LNCAP (cell line): ENCODE measurements around the gene CSTPP1.

ENCODE experiments used
- TF ChIP-seq, protein P1 (sequence below): fragments of 450-650 bp; IDR thresholded peaks from 2 replicates; pipeline ENCODE4 v1.5.1; 2017; ENCODE audit warnings: mild to moderate bottlenecking

Gene CSTPP1

DNA sequence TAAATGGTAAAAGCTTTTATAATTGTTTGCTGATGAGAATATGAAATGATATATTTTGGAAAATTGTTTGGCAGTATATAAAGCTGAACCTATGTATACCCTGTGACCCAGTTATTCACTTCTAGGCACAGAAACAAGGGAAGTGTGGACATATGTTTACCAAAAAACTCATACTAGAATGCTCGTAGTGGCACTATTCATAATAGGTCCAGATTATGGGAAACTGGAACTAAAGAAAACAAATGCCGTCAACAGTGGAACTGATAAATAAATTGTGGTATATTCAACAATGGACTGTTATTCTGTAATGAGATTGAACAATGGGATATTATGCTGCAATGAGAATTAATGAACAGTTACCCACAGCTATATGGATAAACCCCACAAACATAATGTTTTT lies 32.8 kb downstream of the CSTPP1 start:
- TF ChIP-seq, protein P1, sequence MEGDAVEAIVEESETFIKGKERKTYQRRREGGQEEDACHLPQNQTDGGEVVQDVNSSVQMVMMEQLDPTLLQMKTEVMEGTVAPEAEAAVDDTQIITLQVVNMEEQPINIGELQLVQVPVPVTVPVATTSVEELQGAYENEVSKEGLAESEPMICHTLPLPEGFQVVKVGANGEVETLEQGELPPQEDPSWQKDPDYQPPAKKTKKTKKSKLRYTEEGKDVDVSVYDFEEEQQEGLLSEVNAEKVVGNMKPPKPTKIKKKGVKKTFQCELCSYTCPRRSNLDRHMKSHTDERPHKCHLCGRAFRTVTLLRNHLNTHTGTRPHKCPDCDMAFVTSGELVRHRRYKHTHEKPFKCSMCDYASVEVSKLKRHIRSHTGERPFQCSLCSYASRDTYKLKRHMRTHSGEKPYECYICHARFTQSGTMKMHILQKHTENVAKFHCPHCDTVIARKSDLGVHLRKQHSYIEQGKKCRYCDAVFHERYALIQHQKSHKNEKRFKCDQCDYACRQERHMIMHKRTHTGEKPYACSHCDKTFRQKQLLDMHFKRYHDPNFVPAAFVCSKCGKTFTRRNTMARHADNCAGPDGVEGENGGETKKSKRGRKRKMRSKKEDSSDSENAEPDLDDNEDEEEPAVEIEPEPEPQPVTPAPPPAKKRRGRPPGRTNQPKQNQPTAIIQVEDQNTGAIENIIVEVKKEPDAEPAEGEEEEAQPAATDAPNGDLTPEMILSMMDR = no peak

DNA sequence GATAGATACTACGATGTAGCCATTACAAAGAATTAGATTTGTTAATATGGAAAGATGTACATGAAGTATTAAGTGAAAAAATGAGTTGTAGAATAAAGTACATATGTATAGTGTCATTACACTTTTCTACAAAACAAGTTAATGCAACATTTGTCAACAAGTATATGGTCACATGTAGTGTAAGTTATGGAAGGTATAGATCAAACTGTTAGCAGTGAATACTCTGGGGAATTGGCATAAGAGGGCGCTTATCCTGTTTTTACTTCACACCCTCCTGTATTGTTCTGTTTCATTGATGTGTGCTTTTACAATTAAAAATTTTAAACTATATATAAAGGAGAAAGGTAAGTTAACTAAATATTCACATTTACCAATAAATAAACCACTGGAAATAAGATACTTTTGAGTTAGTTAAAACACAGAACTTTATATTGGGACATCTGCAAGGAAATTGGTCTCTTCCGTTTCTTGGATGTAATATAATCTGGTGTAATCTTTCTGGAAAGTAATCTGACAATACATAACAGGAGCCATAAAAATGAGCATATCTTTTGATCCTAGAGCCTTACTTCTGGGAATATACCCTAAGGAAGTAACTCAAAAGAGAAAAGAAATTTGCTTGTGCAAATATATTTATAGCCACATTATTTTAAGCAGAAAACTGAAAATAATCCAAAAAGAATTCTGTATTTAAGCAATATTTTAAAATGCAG lies 34.5 kb downstream of the CSTPP1 start:
- TF ChIP-seq, protein P1 = no peak

DNA sequence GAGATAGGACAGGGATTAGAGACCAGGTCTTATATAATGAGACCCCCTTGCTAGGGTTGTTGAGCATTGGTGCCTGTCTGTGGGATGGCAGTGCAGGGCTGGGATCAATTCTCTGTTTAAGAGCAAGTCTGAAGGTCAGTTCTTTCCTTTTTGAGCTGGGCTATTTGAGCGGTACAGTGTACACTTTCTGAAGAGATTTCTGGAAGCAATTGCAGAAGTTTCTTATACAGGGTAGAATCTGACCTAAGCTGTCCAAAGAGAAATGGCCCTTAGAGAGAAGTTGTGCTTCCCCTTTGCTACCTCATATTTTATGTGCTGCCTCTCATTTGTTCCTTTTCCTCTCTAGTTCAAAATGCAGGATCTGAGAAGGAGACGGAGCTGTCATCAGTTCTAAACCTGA lies 35.8 kb downstream of the CSTPP1 start:
- TF ChIP-seq, protein P1 = no peak

DNA sequence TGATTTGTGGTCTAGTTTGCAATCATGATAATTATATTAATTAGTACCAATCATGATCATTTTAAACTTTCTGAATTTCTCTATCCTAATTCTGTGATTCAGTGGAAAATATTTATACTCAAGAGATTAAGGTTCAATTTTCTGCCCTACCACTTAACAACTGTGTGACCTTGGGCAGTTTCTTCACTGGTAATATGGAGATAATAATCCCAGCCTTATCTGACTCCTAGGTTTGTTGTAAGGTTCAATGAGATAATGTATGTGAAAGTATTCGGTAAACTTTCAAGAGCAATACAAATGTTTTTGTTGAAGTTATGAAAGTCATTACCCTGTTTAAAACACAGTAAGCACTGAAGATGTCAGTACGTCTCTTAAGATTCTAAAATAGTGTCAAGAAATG lies 36.3 kb downstream of the CSTPP1 start:
- TF ChIP-seq, protein P1 = no peak

DNA sequence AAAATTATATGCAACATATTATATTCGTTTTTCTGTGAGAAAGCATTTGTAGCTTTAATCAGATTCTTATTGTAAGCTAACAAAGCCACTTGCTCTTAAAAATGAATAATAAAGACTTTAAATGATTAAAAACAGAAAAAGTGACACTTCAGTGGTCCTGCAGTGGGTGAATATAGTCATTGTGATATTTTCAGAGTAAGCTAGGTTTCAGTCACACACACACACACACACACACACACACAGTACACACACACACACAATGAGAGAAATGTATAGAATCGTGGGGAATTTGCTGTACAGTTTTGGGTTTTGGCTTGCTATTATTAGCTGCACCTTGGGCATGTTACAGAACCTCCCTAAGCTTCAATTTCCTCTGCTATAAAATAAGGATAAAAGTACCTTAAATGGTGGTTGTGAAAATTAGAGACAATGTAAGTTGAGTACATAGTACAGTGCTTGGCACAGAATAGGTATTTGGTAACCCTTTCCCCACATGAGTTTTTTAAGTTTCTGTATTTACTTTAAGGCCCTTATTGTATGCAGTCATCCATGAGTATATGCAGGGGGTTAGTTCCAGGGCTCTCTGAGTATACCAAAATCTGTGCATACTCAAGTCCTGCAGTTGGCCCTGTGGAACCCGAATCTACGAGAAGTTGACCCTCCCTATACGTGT lies 39.8 kb downstream of the CSTPP1 start:
- TF ChIP-seq, protein P1 = no peak

DNA sequence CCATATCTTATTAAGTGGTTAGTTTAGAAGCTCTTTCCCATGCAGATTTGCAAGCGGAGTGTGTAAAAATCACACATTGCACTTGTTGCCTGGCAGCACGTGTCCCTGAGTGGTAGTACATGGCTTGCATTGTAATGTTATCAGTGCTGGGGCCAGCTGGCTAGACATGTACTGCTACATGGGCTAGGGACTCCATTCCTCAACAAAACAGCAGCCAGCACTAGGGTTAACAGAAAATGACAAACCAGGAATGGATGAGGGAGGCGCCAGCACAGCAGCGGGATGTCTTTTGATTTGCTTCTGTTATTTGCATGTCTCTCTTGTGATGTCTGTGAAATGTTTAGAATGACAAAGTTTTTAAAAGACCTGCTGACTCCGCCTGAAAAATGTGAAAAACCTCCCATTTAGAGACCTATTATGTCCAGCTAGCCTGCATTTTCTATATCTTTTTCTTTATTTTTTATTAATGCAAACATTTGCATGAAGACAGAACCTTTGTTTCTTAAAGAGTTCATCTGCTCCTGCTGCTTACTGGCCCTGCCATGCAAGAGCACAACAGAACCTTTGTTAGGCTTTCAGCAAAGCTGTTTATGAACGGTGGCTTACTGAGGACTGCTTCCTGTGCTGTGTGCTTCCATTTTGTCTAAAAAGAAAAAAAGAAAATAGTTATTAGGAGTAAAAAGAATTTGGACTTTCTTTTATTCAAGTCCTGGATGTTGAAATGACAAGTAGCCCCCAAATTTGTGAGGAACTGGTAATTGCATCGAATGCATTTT lies 40.7 kb downstream of the CSTPP1 start:
- TF ChIP-seq, protein P1 = no peak

DNA sequence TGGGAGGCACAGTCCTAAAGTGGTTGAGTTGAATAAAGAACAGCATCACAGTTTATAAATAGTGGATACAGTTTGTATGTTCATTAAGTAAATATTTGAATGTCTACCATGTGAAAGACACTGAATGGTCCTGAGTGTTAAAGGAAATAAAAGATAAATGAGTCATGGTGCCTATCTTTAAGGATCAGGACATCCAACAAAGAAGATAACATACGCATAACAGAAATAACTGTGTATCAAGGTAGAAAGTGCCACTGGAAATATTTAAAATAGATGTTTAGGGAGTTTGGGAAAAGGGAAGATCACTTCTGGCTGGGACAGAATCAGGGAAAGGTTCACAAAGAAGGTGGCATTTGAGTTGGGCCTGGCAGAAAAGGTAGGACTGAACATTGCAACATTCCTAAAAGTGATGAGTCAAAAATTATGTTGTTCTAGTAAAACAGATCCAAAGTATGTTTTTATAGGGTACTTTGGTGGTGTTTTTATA lies 41.5 kb downstream of the CSTPP1 start:
- TF ChIP-seq, protein P1 = no peak
